ENCODE measurements around the gene PLEKHG4.

PLEKHG4 gene

DNA sequence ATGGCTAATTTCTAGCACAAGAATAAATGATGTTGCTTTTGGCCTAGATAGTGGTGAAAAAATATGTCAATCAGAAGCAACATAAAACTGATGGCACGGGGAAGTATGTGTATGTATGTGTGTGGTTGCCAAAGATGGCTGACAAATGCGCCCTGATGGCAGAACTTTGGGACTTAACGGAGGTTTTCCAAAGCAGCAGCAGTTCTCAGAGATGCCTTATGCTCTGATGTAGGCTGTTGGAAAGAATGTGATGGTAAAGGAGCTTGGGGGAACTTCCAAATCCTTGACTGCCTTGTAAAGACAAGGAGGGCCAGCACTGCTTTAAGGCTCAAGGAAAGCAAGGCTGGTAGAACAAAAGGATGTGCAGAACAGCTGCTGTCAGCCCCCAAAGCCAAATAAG lies 31.2 kb downstream of the PLEKHG4 start:
- Histone ChIP-seq H3K9me3 (ENCODE audit: insufficient read depth, low read length) (no peaks in the 10 kb centered on the region), H3K36me3 (ENCODE audit: insufficient read depth, insufficient read length, low read length) (no peaks in the 10 kb centered on the region), H3K9ac (ENCODE audit: insufficient read length, low read depth) (no peak overlapping the region), H3K4me1 (ENCODE audit: insufficient read depth, insufficient read length) (no peaks in the 10 kb centered on the region), H3K4me3 (ENCODE audit: insufficient read length, low read depth) (no peak overlapping the region), H3K27me3 (ENCODE audit: insufficient read depth, insufficient read length) (no peaks in the 10 kb centered on the region)
- TF ChIP-seq ZNF274 (IDR thresholded peaks at IDR 0.05; ENCODE audit: low read depth, low read length) (no peak), YY1 (IDR thresholded peaks at IDR 0.05; ENCODE audit: insufficient read depth, insufficient read length) (no peak), SUZ12 (IDR thresholded peaks at IDR 0.05; ENCODE audit: extremely low read depth, insufficient read depth, insufficient read length) (no peak)
- DNase-seq (ENCODE audit: low read depth, low spot score), result no peak

DNA sequence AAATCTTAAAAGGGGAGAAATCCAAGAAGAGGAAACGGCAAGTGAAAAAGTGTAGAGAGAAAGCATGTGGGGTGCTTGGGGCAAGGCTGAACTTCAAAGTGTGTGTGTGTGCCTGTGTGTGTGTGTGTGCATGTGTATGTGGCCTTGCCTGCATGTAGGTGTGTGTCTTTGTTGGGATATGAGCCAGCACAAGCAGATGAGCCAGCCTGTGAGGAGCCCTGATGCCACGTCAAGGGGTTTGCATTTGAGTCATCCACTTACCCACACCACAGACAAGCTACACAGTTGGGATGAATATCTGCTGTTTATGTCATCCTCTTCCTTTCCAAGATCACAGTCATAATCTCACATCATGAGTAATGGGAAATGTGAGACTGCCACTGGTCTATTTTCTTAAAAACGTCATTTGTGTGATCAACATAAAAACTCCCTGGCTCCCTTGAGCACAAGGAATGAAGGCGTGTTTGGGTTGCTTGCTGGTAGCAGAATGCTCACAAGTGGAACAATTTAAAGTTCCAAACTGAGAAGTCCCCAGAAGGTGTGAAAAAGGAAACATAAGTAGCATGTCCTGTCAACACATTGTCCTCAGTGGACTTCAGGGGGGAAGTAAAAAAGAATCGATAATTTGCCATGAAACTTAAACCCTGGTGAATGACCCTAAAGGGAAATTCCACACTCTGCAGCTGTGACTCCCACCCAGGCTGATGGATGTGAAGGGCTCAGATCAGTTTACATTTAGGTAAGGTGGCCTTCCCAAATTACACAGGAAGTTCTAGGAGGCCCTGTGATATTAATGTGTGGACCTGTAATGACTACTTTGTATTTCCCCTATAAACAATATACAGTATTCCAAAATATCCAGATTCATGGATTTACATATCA lies 32.5 kb downstream of the PLEKHG4 start:
- H3K4me3 ChIP-seq (ENCODE audit: insufficient read length, low read depth), result no peak overlapping the region
- H3K9ac ChIP-seq (ENCODE audit: insufficient read length, low read depth), result no peak overlapping the region
- no peaks in the 10 kb centered on the region for H3K27me3 ChIP-seq (ENCODE audit: insufficient read depth, insufficient read length)
- H3K9me3 ChIP-seq (ENCODE audit: insufficient read depth, low read length), result no peaks in the 10 kb centered on the region
- TF ChIP-seq SUZ12 (IDR thresholded peaks at IDR 0.05; ENCODE audit: extremely low read depth, insufficient read depth, insufficient read length), result no peak
- no peak for TF ChIP-seq YY1 (IDR thresholded peaks at IDR 0.05; ENCODE audit: insufficient read depth, insufficient read length)
- TF ChIP-seq ZNF274 (IDR thresholded peaks at IDR 0.05; ENCODE audit: low read depth, low read length), result no peak
- H3K36me3 ChIP-seq (ENCODE audit: insufficient read depth, insufficient read length, low read length), result no peaks in the 10 kb centered on the region
- DNase-seq (ENCODE audit: low read depth, low spot score), result no peak
- H3K4me1 ChIP-seq (ENCODE audit: insufficient read depth, insufficient read length), result no peaks in the 10 kb centered on the region

DNA sequence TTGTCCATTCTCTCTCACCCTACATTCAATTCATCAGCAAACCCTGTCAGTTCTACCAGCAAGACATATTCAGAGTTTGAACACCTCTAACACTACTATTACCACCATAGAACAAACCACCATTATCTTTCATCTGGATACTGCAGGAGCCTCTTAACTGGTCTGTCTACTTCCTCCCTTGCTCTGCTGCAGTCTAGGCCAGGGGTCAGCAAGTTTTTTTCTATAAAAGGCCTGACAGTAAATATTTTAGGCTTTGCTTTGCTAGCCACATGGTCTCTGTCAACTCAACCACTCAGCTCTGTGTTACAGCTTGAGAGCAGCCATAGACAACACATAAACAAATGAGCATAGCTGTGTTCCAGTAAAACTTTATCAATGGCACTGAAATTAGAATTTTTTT lies 33.4 kb downstream of the PLEKHG4 start:
- H3K27me3 ChIP-seq (ENCODE audit: insufficient read depth, insufficient read length), result no peaks in the 10 kb centered on the region
- H3K9me3 ChIP-seq (ENCODE audit: insufficient read depth, low read length), result no peaks in the 10 kb centered on the region
- H3K4me1 ChIP-seq (ENCODE audit: insufficient read depth, insufficient read length), result no peaks in the 10 kb centered on the region
- no peak for DNase-seq (ENCODE audit: low read depth, low spot score)
- no peak for TF ChIP-seq YY1 (IDR thresholded peaks at IDR 0.05; ENCODE audit: insufficient read depth, insufficient read length)
- no peak for TF ChIP-seq ZNF274 (IDR thresholded peaks at IDR 0.05; ENCODE audit: low read depth, low read length)
- no peak for TF ChIP-seq SUZ12 (IDR thresholded peaks at IDR 0.05; ENCODE audit: extremely low read depth, insufficient read depth, insufficient read length)
- H3K9ac ChIP-seq (ENCODE audit: insufficient read length, low read depth), result no peak overlapping the region
- no peak overlapping the region for H3K4me3 ChIP-seq (ENCODE audit: insufficient read length, low read depth)
- H3K36me3 ChIP-seq (ENCODE audit: insufficient read depth, insufficient read length, low read length), result no peaks in the 10 kb centered on the region

DNA sequence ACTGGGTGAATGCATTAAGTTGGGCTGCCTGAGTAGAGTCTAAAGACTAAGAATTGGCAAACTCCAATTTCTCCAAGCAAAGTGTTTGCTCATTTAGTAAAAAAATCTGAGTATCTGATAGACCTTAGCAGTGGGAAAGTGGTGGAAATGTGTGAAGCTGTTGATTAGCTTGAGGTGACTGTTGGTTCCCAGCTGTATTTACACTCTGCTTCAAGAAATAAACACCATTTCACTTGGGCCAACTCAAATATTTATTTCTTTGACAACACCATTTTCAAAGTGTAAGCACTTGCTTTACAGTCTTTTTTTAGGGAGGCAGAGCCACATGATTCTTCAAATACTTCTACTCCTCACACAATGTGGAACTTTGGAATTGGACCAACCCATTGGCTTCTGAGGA lies 38.5 kb downstream of the PLEKHG4 start:
- TF ChIP-seq SUZ12 (IDR thresholded peaks at IDR 0.05; ENCODE audit: extremely low read depth, insufficient read depth, insufficient read length) (no peak), YY1 (IDR thresholded peaks at IDR 0.05; ENCODE audit: insufficient read depth, insufficient read length) (no peak), ZNF274 (IDR thresholded peaks at IDR 0.05; ENCODE audit: low read depth, low read length) (no peak)
- Histone ChIP-seq H3K9me3 (ENCODE audit: insufficient read depth, low read length) (no peaks in the 10 kb centered on the region), H3K4me3 (ENCODE audit: insufficient read length, low read depth) (no peak overlapping the region), H3K4me1 (ENCODE audit: insufficient read depth, insufficient read length) (no peaks in the 10 kb centered on the region), H3K36me3 (ENCODE audit: insufficient read depth, insufficient read length, low read length) (no peaks in the 10 kb centered on the region), H3K27me3 (ENCODE audit: insufficient read depth, insufficient read length) (no peaks in the 10 kb centered on the region), H3K9ac (ENCODE audit: insufficient read length, low read depth) (no peak overlapping the region)
- DNase-seq (ENCODE audit: low read depth, low spot score), result no peak

DNA sequence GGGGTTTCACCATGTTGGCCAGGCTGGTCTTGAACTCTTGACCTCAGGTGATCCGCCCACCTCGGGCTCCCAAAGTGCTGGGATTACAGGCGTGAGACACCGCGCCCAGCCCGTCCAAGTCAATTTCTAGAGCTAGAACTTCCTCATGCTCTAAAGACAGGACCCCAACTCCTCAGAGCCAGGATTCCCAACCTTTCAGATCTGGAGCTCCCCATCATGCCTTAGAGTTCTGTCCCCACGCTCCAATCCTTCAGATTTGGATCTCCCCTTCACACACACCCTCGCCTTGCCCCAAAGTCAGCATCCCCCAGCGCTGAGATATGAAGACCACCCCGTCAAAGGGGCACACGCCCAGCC lies 46.8 kb downstream of the PLEKHG4 start:
- TF ChIP-seq YY1 (IDR thresholded peaks at IDR 0.05; ENCODE audit: insufficient read depth, insufficient read length) (no peak), SUZ12 (IDR thresholded peaks at IDR 0.05; ENCODE audit: extremely low read depth, insufficient read depth, insufficient read length) (no peak), ZNF274 (IDR thresholded peaks at IDR 0.05; ENCODE audit: low read depth, low read length) (no peak)
- H3K4me1 ChIP-seq (ENCODE audit: insufficient read depth, insufficient read length), result no peaks in the 10 kb centered on the region
- no peak for DNase-seq (ENCODE audit: low read depth, low spot score)
- no peaks in the 10 kb centered on the region for H3K36me3 ChIP-seq (ENCODE audit: insufficient read depth, insufficient read length, low read length)
- no peaks in the 10 kb centered on the region for H3K27me3 ChIP-seq (ENCODE audit: insufficient read depth, insufficient read length)
- H3K4me3 ChIP-seq (ENCODE audit: insufficient read length, low read depth), result peak overlapping the region; percentile 75
- H3K9ac ChIP-seq (ENCODE audit: insufficient read length, low read depth), result peak overlapping the region; percentile 88
- no peaks in the 10 kb centered on the region for H3K9me3 ChIP-seq (ENCODE audit: insufficient read depth, low read length)

DNA sequence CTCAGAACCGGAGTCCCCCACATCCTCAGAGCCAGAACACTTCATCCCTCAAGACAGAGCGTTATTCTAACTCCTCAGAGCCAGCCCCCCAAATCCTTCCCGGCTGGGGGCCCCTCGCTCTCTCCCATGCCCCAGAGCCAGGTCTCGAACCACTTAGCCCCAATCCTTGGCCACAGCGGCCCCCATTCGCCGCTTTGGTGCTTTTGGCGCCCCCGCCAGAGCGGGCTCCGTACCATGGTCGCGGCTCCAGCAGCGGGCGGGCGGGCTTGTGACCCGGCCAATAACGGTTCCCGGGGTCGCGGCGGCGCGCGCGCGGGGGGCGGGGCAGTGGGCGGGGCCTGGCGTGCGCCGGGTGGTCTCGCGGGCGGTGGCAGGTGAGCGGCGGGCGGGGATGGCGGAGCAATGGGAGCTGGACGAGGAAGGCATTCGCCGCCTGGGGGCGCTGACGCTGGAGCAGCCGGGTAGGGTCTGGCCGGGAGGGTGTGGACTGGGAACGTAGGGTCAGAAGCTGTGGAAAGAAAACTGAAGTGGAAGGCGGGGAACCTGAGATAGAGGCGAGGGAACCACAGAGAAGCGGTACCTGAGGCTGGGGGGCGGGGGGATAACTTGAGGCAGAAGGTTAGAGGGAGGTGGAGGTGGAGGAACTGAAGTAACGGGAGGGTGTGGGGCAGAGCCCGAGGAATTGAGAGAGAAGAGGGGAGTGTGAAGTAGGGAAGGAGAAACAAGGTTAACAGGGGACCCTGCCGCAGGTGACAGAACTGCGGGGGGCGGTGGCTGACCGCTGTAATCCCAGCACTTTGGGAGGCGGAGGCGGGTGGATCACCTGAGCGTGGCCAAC lies 47.4 kb downstream of the PLEKHG4 start, which contains the start of the genes KCTD19 and LRRC36:
Gene KCTD19 (minus strand): TSS at position 270 of the 838 bp plus-strand sequence. CDS start 34 bp downstream, at position 236.
Gene LRRC36 (plus strand): TSS at position 344 of the 838 bp plus-strand sequence. CDS start 48 bp downstream, at position 392.
- peak; percentile 85 for DNase-seq (ENCODE audit: low read depth, low spot score)
- Histone ChIP-seq H3K9ac (ENCODE audit: insufficient read length, low read depth) (peak within 1 kb of the TSS; percentile 88), H3K4me1 (ENCODE audit: insufficient read depth, insufficient read length) (no peaks in the 10 kb centered on the region), H3K4me3 (ENCODE audit: insufficient read length, low read depth) (peak within 1 kb of the TSS; percentile 75), H3K36me3 (ENCODE audit: insufficient read depth, insufficient read length, low read length) (no peaks in the 10 kb centered on the region), H3K9me3 (ENCODE audit: insufficient read depth, low read length) (no peaks in the 10 kb centered on the region), H3K27me3 (ENCODE audit: insufficient read depth, insufficient read length) (no peaks in the 10 kb centered on the region)
- TF ChIP-seq YY1 (IDR thresholded peaks at IDR 0.05; ENCODE audit: insufficient read depth, insufficient read length) (no peak), ZNF274 (IDR thresholded peaks at IDR 0.05; ENCODE audit: low read depth, low read length) (no peak), SUZ12 (IDR thresholded peaks at IDR 0.05; ENCODE audit: extremely low read depth, insufficient read depth, insufficient read length) (no peak)

DNA sequence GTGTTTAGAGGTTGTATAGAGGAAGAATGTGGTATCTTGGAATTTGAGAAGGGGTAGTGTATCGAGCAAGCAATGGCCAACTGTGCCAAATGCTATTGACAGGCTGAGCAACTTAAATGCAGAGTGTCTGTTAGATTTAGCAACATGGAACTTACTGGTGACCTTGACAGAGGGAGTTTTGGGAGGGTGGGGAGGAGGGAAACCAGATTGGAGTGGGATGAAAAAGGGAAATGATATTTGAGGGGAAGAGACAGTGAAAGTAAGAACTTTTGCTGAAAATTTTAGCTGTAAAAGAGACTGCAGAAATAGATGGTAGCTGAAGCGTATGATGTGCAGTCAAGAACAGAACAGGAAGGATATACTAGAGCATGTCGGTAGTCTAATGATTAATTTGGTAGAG lies 48.4 kb downstream of the PLEKHG4 start:
- no peaks in the 10 kb centered on the region for H3K36me3 ChIP-seq (ENCODE audit: insufficient read depth, insufficient read length, low read length)
- no peaks in the 10 kb centered on the region for H3K4me1 ChIP-seq (ENCODE audit: insufficient read depth, insufficient read length)
- no peaks in the 10 kb centered on the region for H3K27me3 ChIP-seq (ENCODE audit: insufficient read depth, insufficient read length)
- no peak overlapping the region for H3K4me3 ChIP-seq (ENCODE audit: insufficient read length, low read depth)
- H3K9me3 ChIP-seq (ENCODE audit: insufficient read depth, low read length), result no peaks in the 10 kb centered on the region
- no peak overlapping the region for H3K9ac ChIP-seq (ENCODE audit: insufficient read length, low read depth)
- DNase-seq (ENCODE audit: low read depth, low spot score), result no peak
- TF ChIP-seq ZNF274 (IDR thresholded peaks at IDR 0.05; ENCODE audit: low read depth, low read length), result no peak
- TF ChIP-seq SUZ12 (IDR thresholded peaks at IDR 0.05; ENCODE audit: extremely low read depth, insufficient read depth, insufficient read length), result no peak
- TF ChIP-seq YY1 (IDR thresholded peaks at IDR 0.05; ENCODE audit: insufficient read depth, insufficient read length), result no peak

Data from NT2/D1 (cell line).